GM21619 (cell line): ENCODE data around the gene DRC1.
"Not testable (repeated sequence)": the region's sequence is repeated elsewhere in the genome, so short reads cannot be mapped to it uniquely, and the experiment has no call there.

Experiments
- ATAC-seq: cut with Tn5 transposase; IDR thresholded peaks from one replicate; pipeline ENCODE4 v1.9.1; 2021; ENCODE audit not compliant: unreplicated experiment

DRC1 gene

DNA sequence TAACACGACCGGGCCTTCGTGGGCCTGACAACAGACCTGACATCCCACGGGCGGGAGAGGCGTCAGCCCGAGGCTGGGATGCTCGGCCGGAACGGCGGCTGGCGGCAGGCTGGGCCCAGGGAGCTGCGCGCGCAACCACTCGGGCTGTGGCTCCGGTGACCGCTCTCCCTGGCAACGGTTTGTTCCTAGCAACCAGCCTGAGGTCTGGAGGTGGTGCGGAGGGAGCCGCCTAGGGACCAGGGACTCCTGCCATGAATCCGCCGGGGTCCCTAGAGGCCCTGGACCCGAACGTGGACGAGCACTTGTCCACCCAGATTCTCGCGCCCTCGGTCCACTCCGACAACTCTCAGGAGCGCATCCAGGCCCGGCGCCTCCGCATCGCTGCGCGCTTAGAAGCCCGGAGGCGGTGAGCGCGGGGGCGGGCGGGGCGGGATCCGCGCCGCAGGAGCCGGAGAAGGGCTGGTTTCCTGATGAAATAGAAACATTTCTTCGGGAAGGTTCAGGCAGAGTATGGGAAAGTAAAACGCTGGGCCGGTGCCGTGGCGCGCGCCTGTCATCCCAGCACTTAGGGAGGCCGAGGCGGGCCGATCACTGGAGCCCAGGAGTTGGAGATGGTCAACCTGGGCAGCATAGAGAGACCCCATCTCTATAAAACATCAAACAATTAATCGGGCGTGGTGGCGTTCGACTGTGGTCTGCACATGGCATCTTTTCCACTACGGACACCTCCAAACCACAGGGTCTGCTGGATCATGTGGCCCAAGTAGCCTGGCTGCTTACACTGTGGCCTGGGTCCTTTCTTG lies at the start of gene DRC1:
DRC1 (plus strand) TSS at position 182 of the 803 bp plus-strand sequence; CDS start at position 252, 70 bp downstream.
- ATAC-seq = no peak

DNA sequence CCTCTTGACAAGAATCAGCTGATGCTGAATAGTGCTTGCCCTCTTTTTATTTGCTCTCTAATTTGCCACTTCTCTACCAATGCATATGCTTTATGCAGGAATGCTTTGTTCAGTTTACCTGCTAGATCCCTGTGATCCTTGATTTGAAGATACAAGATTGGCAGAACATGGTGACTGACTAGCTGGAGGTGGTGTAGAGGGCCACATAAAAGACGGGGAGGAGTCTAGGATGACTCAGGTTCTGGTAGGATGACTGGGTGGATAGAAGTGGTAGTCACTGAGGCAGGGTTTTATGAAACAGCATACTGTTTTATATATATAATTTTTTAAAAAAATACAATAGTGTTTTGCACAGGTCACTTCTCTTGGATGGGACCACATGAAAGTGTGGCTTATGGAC lies 48.8 kb upstream of the DRC1 start:
- no peak for ATAC-seq

DNA sequence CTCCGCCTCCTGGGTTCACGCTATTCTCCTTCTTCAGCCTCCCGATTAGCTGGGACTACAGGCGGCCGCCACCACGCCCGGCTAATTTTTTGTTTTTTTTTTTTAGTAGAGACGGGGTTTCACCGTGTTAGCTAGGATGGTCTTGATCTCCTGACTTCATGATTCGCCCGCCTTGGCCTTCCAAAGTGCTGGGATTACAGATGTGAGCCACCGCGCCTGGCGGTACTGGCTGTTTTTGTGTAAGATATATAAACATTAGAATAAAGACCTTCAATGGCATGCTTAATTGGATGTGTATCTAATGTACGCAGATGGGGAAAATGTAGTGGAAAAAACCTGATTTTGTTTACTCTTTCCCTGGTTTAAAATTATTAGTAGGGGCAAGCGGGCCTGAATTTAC lies 47.3 kb upstream of the DRC1 start:
- ATAC-seq = not testable (repeated sequence)

DNA sequence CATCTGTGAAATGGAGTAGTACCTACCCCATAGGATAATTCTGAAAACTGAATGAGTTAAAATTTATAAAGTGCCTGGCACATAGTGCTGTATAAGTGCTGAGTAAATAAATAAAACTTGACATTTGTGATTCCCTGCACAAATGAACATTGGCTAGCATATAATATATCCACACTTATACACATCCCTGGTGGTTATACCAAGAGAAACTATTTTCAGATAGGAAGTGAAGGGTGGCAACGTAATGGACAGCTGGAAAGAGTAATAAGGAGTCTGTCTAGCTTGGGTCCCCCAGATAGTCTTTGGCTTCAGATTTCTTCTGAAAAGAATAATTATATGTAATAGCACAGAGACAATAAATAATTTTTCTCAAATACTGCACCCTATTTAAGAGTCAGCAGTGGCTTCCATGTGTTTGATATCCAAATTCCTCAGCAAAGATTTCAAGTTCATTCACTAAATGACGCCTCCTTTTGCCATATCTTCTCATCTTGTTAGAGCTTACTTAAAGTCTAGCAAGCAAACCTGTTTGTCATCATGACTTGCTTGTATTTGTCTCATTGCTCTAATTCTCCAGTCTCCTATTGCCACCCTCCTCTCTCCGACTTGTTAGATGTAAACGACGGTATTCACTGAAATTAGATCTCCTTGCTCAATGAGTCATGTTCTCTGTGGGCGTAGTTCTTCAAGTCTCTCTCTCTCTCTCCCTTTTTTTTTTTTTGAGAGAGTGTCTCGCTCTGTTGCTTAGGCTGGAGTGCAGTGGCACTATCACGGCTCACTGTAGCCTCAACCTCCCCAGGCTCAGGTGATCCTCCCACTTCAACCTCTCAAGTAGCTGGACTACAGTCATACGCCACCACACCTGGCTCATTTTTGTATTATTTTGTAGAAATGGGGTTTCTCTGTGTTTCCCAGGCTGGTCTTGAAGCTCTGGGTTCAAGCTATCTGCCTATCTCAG lies 46.4 kb upstream of the DRC1 start:
- ATAC-seq = no peak

DNA sequence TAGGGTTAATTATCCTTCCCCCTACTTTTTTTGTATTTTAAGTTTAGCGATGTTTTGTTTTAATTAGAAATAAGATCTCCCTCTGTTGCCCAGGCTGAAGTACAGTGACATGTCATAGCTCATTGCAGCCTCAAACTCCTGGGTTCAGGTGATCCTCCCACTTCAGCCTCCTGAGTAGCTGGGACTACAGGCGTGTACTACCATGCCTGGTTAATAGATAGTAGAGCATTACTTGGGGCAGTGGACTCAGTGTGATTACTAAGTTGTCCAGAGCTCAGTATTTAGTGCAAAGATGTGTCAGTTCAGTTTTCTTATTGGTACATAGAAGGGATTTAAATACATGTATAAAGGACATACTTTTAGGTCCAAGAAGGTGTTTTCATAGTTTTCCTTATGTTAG lies 45.6 kb upstream of the DRC1 start:
- no peak for ATAC-seq

DNA sequence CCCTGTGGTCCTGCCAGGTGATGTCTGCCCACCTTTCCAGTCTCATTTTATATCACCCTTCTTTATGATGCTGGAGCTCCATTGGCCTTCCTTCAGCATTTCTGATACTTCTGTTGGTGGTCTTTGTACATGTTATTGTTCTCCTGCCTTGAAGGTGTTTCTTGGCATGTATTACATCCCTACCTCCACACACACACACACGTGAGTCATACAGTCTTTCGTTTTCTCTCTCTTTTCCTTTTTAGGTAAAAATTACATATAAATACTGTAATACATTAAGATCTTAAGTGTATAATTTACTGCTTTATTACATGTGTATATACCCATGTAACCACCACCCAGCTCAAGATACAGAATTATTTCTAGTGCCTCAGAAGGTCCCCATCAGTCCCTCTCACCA lies 44.9 kb upstream of the DRC1 start:
- ATAC-seq = no peak

DNA sequence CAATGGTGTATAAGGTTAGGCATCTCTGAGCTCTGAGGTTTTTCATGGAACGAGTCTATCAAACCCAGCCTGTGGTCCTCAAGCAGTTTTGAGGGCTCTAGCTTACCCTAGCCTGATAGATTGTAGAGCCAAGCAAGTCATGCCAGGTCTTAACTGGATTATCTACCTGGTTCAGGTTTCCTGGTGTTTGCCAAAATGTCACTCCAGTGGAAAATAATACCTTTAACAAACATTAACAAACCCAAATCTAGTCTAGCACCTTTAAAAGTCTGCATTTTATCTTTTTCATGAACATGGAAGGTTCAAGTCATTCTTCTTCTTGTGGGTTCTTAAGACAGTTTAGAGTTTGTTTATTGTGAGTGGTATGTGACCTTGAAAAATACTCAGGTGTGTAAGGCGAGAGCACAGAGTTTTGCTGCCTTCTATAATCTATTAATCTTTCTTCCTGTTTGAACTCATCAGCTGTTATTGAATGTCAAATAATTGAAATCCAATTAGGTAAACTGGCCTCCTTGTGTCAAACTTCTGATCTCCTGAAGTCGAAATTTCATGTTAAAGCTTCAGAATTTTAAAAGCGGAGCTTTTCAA lies 41.7 kb upstream of the DRC1 start:
- no peak for ATAC-seq

DNA sequence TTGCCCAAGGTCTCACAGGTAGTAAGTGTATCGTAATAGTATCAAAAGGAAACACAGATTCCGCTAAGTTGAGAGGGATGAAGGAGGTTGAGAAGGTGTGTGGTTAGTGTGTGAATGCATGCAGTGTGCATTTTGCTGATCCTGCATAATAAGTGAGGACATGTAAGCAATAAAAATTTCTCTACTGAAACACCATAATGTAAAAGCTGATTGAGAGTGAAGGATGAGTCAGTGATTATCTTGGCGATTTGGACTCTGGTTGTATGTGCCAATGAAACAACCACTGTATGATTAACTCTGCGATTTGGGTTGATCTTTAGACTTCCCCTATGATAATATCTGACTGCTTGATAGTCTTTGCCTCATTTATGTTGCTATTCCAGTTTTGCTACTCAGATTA lies 38.4 kb upstream of the DRC1 start:
- ATAC-seq = no peak

DNA sequence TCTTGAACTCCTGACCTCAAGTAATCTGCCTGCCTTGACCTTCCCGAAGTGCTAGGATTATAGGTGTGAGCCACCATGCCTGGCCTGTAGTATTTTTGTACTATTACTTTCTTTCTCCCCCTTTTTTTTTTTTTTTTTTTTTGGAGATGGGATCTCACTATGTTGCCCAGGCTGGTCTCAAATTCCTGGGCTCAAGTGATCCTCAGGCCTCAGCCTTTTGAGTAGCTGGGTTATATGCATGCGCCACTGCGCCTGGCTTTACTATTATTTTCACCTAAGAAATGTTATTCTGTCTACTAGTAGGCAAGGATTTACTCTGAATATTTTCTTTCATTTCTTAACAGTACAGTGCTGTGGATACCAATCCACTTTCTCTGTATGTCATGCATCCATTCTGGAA lies 37.8 kb upstream of the DRC1 start:
- no peak for ATAC-seq

DNA sequence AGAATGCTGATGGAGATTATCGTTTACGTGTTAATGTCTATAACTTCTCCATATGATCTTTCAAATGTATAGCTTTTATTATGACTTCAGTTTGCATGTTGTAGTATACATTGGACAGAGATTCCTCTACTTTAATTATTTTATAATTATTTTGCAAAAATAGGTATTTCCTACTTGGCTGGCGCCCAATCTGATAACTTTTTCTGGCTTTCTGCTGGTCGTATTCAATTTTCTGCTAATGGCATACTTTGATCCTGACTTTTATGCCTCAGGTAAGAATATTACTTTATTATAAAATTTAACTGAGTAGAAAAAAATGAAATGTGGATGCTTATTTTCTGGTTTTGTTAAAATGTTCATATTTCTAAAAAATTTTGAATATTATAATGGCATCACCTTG lies 37.1 kb upstream of the DRC1 start:
- no peak for ATAC-seq

DNA sequence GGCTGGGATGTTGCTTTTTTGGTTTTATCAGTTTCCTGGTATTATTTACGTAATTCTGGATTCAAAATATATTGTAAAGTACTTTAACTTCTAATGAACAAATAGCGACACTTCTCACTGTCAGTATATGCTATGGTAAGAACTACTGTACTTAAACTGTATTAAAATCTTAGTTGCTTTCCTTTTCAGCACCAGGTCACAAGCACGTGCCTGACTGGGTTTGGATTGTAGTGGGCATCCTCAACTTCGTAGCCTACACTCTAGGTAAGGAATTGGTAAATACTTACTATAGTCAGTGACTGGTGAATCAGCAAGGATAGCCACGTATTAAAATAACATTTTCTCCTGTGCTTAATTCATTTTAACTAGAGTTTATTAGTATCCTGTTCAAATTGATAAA lies 34.8 kb upstream of the DRC1 start:
- no peak for ATAC-seq

DNA sequence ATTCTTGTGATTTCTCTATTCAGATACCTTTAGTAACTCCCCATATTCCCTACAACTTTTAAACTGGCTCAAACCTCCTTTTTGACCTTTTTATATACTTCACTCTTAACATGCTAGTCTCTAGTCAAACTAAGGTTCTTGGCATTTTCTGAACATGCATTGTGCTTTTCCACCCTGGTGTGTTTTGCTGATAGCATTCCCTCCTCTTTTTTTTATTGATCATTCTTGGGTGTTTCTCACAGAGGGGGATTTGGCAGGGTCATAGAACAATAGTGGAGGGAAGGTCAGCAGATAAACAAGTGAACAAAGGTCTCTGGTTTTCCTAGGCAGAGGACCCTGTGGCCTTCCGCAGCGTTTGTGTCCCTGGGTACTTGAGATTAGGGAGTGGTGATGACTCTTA lies 32.1 kb upstream of the DRC1 start:
- ATAC-seq = not testable (repeated sequence)

DNA sequence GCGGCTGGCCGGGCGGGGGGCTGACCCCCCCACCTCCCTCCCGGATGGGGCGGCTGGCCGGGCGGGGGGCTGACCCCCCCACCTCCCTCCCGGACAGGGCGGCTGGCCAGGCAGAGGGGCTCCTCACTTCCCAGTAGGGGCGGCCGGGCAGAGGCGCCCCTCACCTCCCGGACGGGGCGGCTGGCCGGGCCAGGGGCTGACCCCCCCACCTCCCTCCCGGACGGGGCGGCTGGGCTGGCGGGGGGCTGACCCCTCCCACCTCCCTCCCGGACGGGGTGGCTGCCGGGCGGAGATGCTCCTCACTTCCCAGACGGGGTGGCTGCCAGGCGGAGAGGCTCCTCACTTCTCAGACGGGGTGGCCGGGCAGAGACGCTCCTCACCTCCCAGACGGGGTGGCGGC lies 30.8 kb upstream of the DRC1 start:
- not testable (repeated sequence) for ATAC-seq

DNA sequence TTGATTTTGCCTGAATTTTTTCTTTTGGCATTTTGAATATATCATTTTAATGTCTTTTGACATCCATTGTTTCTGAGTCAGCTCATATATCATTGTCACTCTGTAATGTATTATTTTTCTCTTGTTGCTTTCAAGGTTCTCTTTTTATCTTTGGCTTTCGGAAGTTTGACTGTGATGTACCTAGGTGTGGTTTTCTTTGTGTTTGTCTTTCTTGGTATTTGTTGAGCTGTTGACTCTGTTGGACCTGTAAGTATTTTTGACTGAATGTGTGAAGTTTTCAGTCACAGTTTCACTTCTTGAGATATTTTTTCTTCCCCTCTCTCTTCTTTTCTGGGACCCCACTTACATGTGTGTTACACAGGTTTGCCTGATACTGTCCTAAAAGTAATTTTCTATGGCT lies 24.9 kb upstream of the DRC1 start:
- no peak for ATAC-seq

DNA sequence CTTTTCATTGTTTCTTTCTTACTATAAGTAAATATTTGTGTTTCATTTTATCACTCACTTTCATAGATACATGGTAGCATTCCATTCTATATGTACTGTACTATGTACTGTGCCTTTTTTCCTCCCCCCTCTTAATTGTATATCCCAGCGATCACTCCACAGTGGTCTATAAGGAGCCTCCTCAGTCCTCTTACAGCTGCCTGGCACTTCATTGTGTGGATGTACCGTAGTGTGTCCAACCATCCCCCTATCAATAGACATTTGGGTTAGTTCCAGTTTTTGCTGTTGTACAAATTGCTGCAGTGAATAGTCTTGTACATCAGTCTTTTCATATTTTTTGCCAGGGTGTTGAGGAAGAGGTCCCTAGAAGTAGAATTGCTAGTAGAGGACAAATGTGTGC lies 21.4 kb upstream of the DRC1 start:
- ATAC-seq = no peak

DNA sequence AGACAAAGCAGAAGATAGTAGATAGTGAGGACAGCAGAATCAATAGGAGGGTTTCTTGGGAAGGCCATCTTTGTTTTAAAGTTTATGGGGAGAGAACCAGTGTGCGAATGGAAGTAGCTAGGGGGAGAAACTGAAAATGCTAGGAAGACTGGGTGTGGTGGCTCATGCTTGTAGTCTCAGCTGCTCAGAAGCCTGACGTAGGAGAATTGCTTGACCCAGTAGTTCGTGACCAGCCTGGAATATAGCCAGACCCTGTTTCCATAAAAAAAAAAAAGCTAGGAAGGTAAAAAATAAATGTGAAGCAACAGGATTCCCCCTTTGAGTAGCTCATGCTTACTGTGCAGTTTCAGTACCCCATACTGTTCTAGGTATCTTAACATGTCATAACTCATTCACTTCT lies 19.2 kb upstream of the DRC1 start:
- no peak for ATAC-seq

DNA sequence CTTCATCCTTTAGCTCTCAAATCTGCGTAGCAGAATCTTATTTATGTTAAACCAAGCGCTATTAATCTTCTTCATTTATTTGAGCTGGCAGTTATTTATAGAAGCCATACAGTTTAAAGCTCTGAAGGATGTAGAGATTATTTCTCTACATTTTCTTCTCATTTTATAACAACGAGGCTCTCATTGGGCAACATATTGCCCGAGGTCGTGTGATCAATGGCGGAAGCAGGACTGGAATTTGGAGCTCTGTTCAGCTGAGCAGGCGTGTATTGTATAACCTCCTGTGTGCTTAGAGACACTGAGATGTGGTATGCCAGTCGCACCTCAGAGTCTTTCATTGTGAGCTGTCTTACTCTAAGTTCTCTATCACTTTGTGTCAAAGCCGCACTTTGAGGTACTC lies 17.5 kb upstream of the DRC1 start:
- ATAC-seq = no peak

DNA sequence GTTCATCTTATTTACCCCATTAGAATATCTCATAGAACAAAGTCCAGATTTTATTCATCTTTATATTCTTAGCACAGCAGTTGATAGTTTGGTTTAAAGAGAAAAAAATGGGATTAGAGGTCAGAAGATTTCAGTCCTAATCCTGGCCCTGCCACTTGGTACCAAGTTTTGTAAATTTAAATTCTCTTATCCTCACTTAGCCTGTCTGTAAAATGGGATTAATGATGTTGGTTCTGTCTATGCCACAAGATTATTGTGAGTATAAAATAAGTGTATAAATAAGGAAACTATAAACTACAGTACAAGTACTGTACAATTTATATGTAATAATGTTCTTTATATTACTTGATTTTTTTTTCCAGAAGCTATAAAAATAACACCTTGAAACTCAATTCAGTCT lies 17.1 kb upstream of the DRC1 start:
- ATAC-seq = no peak

DNA sequence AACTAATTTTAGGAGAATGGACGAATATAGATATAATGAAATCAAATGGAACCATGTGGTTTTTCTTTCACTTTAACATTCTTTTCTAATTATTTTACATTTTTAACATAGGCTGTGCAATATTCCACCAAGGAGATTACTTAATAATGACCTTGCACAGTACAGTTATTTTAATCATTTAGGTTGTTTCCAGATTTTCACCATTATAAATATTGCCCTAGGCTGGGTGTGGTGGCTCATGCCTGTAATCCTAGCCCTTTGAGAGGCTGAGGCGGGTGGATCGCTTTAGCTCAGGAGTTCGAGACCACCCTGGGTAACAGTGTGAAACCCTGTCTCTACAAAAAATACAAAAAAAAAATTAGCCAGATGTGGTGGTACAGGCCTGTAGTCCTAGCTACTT lies 14.5 kb upstream of the DRC1 start:
- no peak for ATAC-seq

DNA sequence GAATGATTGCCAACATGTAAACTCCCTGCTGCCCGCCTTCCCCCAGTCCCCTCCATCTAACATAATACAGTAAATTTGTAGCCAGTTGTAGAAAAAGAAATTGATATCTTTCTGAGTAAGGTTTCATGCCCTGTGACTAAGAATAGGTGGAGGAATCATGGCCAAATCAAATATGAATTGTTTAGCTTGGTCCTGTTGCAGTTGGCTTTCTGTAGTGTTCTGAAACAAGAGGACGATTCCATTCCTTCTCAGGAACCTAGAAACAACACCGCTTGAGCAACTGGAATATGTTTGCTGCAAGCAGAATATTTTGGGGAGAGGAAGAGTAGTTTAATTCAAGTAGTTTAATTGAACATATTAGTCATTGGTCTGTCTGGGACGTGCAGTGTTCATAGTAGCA lies 7.0 kb upstream of the DRC1 start:
- ATAC-seq = no peak

DNA sequence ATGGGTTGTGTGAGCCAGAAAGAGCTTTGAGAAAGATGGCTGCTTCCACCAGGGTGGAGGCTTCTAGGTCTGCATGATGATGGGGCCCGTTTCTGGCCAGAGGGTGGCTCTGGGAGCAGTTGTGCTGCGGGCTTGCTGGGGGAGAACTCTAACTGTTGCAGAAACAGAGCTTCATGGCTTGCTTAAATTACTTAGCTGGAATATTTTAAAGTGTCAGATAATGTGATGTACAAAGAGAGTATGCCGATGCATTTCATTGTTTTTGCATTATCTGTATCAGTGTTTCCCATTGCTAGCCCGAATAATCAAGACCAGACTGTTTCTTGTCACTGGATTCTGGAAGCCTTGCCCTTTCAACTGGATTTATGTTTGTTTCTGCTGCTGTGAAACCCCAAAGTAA lies 6.3 kb upstream of the DRC1 start:
- no peak for ATAC-seq
